Activated T-helper 1 cell treated with anti-CD3 and anti-CD28 coated beads, Interleukin-2, amount 50 U/mL, for 16 hours (primary cell): Measurements from ENCODE around the gene STIM1.
A peak's percentile ranks its signal among the peaks of the same experiment; 100 is the strongest.

Experiments used
- DNase-seq, 2 donors: peaks; one replicate each; pipeline ENCODE4 v3.0.0-alpha.2; 2020; ENCODE audit warnings: low read depth in 1 of 2, low spot score in 1 of 2

Gene STIM1

GRCh38 chr11:3946455-3947017, 91.1 kb downstream of the STIM1 start:
- DNase-seq = no peak

DNA sequence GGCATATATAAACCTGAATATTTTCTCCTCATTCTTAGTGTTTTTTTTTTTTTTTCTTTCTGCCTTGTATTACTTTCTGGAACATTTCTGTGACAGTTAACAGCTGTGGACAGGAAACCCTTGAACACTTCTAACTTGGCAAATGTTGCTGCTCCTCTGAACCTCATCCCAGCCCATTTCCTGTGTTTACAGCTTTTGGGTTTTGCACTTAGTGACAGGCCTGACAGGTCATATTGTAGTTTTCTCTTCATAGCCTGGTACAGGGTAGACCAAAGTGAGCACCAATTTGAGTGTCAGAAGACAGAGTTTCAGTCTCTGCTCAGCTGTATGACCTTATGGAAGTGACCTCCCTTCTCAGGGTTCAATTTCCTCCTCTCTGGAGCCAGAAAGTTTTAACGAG, 91.6 kb downstream of the STIM1 start:
- DNase-seq = peak in 1 of 2 donors; percentile 9

DNA sequence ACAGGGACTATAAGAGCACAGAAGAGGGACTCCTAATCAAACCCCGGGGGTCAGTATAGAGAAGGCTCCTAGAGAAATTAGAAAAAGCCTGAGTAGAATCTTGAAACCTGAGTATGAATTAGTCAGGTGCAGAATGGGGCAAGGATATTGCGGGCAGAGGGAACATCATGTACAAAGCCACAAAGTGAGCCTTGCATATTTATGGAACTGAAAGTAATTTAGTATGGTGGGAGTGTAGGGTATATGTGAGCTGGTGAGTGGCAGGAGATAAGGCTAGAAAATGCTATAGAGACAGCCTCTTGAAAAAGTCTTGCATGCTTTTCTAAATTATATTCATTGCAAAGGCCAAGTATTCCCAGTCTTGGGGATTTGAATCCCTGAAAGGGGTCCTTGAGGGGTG, 93.7 kb downstream of the STIM1 start:
- no peak for DNase-seq

- no peak for DNase-seq
Observed at GRCh38 chr11:3950996-3951660, 95.7 kb downstream of the STIM1 start.

DNA sequence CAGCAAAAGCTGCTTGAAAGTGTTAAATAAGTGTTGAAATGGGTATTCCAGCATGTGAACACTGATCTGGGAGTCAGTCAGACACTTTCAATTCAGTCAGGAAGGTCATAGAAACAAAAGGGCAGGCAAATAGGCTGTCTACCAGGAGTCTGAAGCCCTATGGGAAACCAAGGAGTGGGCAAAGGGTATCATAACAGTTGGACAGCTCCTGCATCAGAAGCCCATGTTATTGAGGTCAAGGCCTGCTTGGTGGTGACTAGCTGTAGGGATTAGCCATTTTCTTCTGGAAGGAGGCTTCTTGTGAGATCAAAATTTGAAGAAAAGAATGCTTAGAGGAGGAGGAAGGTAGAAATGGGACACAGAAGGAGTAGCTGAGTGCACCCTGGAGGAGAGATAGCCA, 97.3 kb downstream of the STIM1 start:
- DNase-seq = no peak

- DNase-seq = no peak
Observed at GRCh38 chr11:3953327-3953726, 97.9 kb downstream of the STIM1 start.

- no peak for DNase-seq
Observed at GRCh38 chr11:3954448-3955298, 99.2 kb downstream of the STIM1 start.

- no peak for DNase-seq
Observed at GRCh38 chr11:3955299-3955665, 99.8 kb downstream of the STIM1 start.

DNA sequence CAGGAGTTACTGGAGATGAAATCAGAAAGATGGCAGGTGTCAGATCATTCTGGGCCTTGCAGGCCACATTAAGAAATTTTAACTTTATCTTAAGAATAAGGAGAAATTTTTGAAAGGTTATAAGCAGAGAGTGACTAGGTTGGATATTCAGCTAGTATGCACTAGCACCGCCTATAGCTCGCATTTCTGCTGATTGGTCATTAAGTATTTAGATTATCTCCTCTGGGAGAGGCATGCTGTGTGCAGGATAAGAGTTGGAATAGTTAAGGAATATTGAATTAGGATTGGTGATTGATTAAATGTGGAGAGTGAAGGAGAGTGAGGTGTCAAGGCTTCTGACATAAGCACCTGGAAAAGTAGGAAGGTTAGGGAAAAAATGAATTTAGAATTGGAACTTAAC, 100.6 kb downstream of the STIM1 start:
- no peak for DNase-seq

GRCh38 chr11:3956748-3957147, 101.3 kb downstream of the STIM1 start:
- no peak for DNase-seq

DNA sequence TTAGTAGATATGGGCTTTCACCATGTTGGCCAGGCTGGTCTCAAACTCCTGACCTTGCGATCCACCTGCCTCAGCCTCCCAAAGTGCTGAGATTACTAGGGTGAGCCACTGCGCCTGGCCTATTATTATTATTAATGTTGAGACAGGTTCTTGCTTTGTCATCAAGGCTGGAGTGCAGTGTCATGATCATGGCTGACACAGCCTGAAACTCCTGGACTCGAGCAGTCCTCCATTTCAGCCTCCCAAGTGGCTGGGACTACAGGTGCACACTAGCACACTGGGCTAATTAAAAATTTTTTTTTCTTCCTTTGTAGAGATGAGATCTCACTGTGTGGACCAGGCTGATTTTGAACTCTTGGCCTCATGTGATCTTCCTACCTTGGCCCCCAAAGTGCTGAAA, 102.0 kb downstream of the STIM1 start:
- no peak for DNase-seq

- no peak for DNase-seq
Observed at GRCh38 chr11:3958281-3958680, 102.8 kb downstream of the STIM1 start.

DNA sequence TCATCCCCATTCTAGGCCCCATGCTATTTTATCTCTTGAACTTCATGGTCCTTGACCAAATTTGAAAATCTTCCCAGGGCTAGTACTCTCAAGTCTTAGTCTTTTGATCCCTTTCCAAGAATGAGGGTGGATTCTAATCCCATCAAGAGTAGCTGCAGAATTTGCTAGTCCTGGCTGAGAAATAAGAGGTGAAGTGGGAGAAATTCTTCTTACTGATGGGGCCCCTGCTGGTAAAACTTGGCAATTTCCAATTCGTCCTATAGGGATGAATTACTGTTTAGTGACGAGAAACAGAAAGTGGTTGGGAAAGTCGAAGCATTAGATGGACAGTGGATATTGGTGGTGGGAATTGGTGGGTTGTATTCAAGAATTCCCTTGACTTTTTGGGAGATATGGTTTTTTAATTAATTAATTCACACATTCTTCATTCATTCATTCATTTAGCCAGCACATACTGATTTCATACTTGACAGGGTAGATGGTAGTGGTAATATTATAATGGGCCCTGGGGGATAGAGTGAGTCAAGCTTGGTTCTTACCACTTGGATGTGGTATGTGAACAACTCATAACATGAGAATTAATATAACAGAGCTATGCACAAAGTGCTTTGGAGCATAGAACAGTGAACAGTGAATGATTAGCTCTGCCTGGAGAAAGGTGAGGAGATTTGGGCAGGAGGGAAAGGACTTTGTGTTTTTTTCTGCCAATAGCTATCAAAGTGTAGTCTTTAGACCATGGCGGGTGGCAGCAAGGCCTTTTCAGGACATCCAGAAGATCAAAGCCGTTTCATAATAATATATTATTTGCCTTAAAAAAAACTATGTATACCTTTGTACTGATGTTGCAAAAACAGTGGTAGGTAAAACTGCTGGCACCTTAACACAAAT, 103.8 kb downstream of the STIM1 start:
- no peak for DNase-seq

DNA sequence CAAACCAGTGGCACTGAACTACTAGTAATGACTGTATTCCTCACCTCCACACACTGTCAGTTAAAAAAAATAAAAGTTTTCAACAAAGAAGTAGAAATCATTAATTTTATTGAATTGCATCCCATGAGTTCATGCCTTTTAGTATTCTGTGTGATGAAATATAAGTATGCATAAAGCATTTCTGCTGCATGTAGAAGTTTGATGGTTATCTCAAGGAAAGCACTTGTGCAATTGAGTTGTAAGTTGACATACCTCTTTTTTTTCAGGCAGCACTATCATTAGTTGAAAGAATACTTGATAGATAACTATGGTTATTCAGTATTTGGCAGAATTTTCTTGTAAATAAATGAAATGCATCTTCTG, 104.4 kb downstream of the STIM1 start:
- no peak for DNase-seq

DNA sequence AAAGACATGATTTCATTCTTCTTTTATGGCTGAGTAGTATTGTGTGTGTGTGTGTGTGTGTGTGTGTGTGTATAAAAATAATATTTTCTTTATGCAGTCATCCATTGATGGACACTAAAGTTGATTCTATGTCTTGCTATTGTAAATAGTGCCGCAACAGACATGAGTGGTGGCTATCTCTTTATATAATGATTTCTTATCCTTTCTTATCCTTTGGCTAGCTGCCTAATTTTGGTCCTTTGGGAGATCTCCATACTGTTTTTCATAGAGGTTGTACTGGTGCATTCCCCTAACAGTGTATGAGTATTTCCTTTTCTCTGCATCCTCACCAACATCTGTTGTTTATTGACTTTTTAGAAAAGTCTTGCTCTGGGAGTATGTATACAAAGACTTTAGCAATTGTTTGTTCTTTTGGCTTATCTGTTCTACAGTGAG, 107.0 kb downstream of the STIM1 start:
- no peak for DNase-seq

GRCh38 chr11:3964056-3964455, 108.6 kb downstream of the STIM1 start:
- DNase-seq = no peak

- no peak for DNase-seq
Observed at GRCh38 chr11:3964935-3965604, 109.6 kb downstream of the STIM1 start.

- no peak for DNase-seq
Observed at GRCh38 chr11:3967695-3968094, 112.2 kb downstream of the STIM1 start.

DNA sequence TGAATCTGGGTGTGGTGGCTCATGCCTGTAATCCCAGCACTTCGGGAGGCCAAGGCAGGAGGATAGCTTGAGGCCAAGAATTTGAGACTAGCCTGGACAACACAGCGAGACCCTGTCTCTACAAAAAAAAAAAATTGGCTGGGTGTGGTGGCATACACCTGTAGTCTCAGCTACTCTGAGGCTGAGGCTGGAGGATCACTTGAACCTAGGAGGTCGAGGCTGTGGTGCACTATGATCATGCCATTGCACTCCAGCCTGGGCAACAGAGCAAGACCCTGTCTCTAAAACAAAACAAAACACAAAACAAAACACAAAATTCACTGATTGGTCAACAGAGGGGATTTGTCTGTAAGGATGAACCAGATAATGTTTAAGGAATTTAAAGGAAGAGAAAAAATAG, 113.7 kb downstream of the STIM1 start:
- DNase-seq = no peak

DNA sequence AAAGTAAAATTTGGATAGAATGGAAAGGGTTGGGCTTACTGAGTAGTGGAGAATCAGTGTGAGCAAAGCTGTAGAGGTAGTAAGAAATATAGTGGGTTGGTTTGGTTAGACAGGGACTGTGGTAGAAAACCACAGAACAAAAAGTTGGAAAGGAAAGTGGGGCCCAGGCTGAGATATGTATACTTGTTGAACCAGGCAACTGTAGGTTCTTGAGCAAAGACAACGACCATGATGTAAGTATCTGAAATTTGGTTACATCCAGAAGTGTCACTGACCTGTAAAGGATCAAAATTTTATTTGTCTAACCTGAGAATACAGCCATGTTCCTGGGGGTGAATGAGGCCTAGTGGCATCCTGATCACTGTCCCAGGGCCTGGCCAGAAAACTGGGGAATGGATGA, 114.1 kb downstream of the STIM1 start:
- DNase-seq = no peak

DNA sequence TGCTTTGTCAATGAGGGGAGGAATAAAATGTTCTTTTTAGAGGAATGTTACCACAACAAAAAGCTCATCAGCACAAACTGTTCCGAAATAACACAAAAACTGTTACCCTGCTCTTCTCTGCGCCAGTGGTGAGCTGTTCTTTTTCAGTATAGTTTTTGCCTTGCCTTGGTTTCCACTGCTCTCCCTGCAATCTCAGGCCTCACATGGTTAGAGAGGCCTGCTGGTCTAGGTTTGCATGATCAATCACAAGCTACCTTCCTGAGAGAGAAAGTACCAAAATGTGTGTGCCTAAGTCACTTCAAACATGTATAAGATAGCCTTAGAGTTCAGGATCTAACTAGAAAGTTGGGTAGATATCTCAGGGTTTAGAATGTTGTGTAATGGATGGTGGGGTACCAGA, 114.6 kb downstream of the STIM1 start:
- DNase-seq = no peak
